Mammary epithelial cell (primary cell): Measurements from ENCODE around the gene TUBB8B.
"Not testable (repeated sequence)": the region's sequence is repeated elsewhere in the genome, so short reads cannot be mapped to it uniquely, and the experiment has no call there.

Source experiments
- CTCF ChIP-seq, 2 donors: IDR thresholded peaks in 1 of 2; conservative IDR thresholded peaks in 1 of 2; 2 replicates each; pipeline ENCODE4 v1.5.1; 2011 to 2012; ENCODE audit warnings: inconsistent platforms in 2 of 2, low read length in 2 of 2, mild to moderate bottlenecking in 2 of 2, control low read depth in 1 of 2, low read depth in 1 of 2; ENCODE audit not compliant: insufficient read depth in 1 of 2; ENCODE audit errors: extremely low read depth in 1 of 2
- EZH2 ChIP-seq: IDR thresholded peaks from 2 replicates; pipeline ENCODE4 v1.6.1; 2012; ENCODE audit warnings: low read length, inconsistent platforms, borderline replicate concordance

- not testable (repeated sequence) for TF ChIP-seq CTCF (conservative IDR thresholded peaks at IDR 0.05 in 1 of 2, IDR thresholded peaks at IDR 0.05 in 1 of 2; ENCODE audit: extremely low read depth in 1 of 2, insufficient read depth in 1 of 2, low read depth in 1 of 2, low read length in 2 of 2); EZH2
Observed at GRCh38 chr18:96101-96766, 46.8 kb upstream of the TUBB8B start.
